ENCODE measurements around the gene PLET1.

DNA sequence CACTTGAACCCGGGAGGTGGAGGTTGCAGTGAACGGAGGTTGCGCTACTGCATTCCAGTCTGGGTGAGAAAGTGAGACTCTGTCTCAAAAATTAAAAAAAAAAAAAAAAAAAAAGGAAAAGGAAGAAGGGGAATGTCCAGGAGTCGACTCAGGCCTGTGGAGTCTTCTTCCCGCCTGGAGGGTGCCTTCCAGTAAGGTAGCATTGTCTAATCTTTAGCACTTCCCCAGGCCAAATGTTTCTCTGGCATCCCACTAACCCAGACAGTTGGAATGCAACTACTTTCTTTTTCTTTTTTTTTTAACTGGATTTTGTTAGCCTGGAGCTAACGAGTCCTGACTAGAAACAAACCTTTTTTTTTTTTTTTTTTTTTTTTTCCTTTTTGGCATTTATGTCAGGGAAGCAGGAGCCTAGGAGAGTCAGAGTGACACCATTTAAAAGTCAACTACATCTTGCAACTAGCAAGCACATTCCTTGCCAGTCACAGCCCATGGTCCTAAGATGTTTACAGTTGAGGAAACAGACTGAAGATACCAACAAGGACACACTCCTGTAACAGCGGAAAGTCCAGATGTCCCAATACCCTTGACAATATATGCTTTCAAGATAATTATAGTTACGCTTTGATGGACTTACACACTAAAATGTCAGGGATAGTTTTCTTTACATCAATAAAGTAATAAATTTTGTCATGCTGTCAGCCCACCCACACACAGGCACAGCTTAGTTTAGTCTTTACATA lies 10.6 kb downstream of the PLET1 start:
- TF ChIP-seq, protein P1, sequence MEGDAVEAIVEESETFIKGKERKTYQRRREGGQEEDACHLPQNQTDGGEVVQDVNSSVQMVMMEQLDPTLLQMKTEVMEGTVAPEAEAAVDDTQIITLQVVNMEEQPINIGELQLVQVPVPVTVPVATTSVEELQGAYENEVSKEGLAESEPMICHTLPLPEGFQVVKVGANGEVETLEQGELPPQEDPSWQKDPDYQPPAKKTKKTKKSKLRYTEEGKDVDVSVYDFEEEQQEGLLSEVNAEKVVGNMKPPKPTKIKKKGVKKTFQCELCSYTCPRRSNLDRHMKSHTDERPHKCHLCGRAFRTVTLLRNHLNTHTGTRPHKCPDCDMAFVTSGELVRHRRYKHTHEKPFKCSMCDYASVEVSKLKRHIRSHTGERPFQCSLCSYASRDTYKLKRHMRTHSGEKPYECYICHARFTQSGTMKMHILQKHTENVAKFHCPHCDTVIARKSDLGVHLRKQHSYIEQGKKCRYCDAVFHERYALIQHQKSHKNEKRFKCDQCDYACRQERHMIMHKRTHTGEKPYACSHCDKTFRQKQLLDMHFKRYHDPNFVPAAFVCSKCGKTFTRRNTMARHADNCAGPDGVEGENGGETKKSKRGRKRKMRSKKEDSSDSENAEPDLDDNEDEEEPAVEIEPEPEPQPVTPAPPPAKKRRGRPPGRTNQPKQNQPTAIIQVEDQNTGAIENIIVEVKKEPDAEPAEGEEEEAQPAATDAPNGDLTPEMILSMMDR (IDR thresholded peaks at IDR 0.05), result no peak
- no peak for TF ChIP-seq ZFX (IDR thresholded peaks at IDR 0.05; ENCODE audit: borderline replicate concordance)

Measured in 22Rv1 (cell line).